H1 (cell line): Measurements from ENCODE around the gene DHX58. TPM values are rescaled to one million over a fixed set of nuclear protein-coding genes. Genes with fewer than 3 reads are reported as not detected.

ENCODE experiments used
- CBX5 ChIP-seq: fragments of 300-800, 300-1000 bp; sonication (generic); IDR thresholded peaks from 2 replicates; pipeline ENCODE4 v1.7.1; 2016; ENCODE audit warnings: antibody characterized with exemption, low read length, low read depth
- CBX8 ChIP-seq: fragments of 300-800, 300-1000 bp; sonication (generic); IDR thresholded peaks from 2 replicates; pipeline ENCODE4 v1.7.1; 2016; ENCODE audit warnings: low read depth, low read length, borderline replicate concordance
- KDM4A ChIP-seq: IDR thresholded peaks from one replicate; pipeline ENCODE4 v1.7.1; 2012; ENCODE audit warnings: low read depth, mild to moderate bottlenecking, moderate library complexity, low read length, inconsistent platforms; ENCODE audit not compliant: severe bottlenecking
- SP1 ChIP-seq: IDR thresholded peaks from 2 replicates; pipeline ENCODE4 v1.6.1; 2011; ENCODE audit warnings: low read depth, low read length
- polyA plus RNA-seq, 7 experiments: library from polyadenylated mRNA; depleted of rRNA in 3 of 7; stranded (reverse) in 5 of 7; unstranded in 2 of 7; fragments of >200 nt in 5 of 7; fragments of 200-250 nt in 2 of 7; gene quantifications; 1 replicate in 5 of 7; 2 replicates in 1 of 7; 4 replicates in 1 of 7; pipeline versions ENCODE4 v1.2.1 to v1.2.3, GENCODE V29; 2011 to 2013; ENCODE audit warnings: missing spikeins in 2 of 7, mixed read lengths in 2 of 7
- total RNA-seq: library from RNA; stranded (reverse); fragmentation: NEBNext Ultra II Directional; extraction: Animal tissue kit (Norgen Biotek cat#: 25700); gene quantifications from 2 replicates; pipeline ENCODE4 v1.2.1, GENCODE V29; 2021
- TF ChIP-seq, protein P1 (sequence below): fragments of 300-600 bp; sonication (generic); IDR thresholded peaks from 2 replicates; pipeline ENCODE4 v1.7.1; 2012; ENCODE audit warnings: low read length, moderate library complexity, mild to moderate bottlenecking, inconsistent platforms; ENCODE audit not compliant: insufficient replicate concordance

Gene DHX58
- total and polyA plus RNA-seq, 2 of the 8 experiments (the other 6 are each of a cell fraction or from before 2014, with no cell fraction given): 5.6 to 9.9 TPM

- TF ChIP-seq, protein P1, sequence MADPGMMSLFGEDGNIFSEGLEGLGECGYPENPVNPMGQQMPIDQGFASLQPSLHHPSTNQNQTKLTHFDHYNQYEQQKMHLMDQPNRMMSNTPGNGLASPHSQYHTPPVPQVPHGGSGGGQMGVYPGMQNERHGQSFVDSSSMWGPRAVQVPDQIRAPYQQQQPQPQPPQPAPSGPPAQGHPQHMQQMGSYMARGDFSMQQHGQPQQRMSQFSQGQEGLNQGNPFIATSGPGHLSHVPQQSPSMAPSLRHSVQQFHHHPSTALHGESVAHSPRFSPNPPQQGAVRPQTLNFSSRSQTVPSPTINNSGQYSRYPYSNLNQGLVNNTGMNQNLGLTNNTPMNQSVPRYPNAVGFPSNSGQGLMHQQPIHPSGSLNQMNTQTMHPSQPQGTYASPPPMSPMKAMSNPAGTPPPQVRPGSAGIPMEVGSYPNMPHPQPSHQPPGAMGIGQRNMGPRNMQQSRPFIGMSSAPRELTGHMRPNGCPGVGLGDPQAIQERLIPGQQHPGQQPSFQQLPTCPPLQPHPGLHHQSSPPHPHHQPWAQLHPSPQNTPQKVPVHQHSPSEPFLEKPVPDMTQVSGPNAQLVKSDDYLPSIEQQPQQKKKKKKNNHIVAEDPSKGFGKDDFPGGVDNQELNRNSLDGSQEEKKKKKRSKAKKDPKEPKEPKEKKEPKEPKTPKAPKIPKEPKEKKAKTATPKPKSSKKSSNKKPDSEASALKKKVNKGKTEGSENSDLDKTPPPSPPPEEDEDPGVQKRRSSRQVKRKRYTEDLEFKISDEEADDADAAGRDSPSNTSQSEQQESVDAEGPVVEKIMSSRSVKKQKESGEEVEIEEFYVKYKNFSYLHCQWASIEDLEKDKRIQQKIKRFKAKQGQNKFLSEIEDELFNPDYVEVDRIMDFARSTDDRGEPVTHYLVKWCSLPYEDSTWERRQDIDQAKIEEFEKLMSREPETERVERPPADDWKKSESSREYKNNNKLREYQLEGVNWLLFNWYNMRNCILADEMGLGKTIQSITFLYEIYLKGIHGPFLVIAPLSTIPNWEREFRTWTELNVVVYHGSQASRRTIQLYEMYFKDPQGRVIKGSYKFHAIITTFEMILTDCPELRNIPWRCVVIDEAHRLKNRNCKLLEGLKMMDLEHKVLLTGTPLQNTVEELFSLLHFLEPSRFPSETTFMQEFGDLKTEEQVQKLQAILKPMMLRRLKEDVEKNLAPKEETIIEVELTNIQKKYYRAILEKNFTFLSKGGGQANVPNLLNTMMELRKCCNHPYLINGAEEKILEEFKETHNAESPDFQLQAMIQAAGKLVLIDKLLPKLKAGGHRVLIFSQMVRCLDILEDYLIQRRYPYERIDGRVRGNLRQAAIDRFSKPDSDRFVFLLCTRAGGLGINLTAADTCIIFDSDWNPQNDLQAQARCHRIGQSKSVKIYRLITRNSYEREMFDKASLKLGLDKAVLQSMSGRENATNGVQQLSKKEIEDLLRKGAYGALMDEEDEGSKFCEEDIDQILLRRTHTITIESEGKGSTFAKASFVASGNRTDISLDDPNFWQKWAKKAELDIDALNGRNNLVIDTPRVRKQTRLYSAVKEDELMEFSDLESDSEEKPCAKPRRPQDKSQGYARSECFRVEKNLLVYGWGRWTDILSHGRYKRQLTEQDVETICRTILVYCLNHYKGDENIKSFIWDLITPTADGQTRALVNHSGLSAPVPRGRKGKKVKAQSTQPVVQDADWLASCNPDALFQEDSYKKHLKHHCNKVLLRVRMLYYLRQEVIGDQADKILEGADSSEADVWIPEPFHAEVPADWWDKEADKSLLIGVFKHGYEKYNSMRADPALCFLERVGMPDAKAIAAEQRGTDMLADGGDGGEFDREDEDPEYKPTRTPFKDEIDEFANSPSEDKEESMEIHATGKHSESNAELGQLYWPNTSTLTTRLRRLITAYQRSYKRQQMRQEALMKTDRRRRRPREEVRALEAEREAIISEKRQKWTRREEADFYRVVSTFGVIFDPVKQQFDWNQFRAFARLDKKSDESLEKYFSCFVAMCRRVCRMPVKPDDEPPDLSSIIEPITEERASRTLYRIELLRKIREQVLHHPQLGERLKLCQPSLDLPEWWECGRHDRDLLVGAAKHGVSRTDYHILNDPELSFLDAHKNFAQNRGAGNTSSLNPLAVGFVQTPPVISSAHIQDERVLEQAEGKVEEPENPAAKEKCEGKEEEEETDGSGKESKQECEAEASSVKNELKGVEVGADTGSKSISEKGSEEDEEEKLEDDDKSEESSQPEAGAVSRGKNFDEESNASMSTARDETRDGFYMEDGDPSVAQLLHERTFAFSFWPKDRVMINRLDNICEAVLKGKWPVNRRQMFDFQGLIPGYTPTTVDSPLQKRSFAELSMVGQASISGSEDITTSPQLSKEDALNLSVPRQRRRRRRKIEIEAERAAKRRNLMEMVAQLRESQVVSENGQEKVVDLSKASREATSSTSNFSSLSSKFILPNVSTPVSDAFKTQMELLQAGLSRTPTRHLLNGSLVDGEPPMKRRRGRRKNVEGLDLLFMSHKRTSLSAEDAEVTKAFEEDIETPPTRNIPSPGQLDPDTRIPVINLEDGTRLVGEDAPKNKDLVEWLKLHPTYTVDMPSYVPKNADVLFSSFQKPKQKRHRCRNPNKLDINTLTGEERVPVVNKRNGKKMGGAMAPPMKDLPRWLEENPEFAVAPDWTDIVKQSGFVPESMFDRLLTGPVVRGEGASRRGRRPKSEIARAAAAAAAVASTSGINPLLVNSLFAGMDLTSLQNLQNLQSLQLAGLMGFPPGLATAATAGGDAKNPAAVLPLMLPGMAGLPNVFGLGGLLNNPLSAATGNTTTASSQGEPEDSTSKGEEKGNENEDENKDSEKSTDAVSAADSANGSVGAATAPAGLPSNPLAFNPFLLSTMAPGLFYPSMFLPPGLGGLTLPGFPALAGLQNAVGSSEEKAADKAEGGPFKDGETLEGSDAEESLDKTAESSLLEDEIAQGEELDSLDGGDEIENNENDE: no peak
- TF ChIP-seq KDM4A (peak; percentile 45), SP1 (peak; percentile 60; the same call in 1 of the 2 replicates), CBX5 (no peak), CBX8 (no peak)
These were observed 4.6 kb downstream of the DHX58 start (continued) for GRCh38 chr17:42107597-42108576.
